GM19035 (cell line): ENCODE data around the gene TESK2.
"Not testable (repeated sequence)": the region's sequence is repeated elsewhere in the genome, so short reads cannot be mapped to it uniquely, and the experiment has no call there.

Experiments used
- ATAC-seq: cut with Tn5 transposase; IDR thresholded peaks from one replicate; pipeline ENCODE4 v1.9.1; 2021; ENCODE audit not compliant: unreplicated experiment

Gene TESK2

GRCh38 chr1:45490626-45491486 is at the start of gene TESK2:
Gene TESK2, minus strand, starts transcription at chr1:45491163. Its CDS starts 33,378 bp downstream, at chr1:45457785.
- ATAC-seq = peak; percentile 93

- ATAC-seq = no peak
These were observed 45.9 kb upstream of the TESK2 start for GRCh38 chr1:45536886-45537285.

- no peak for ATAC-seq
These were observed 45.2 kb upstream of the TESK2 start for GRCh38 chr1:45535988-45536766.

GRCh38 chr1:45531873-45532272 is 40.9 kb upstream of the TESK2 start:
- ATAC-seq = no peak

GRCh38 chr1:45530632-45531135 is 39.7 kb upstream of the TESK2 start:
- ATAC-seq = no peak

- ATAC-seq = no peak
These were observed 35.2 kb upstream of the TESK2 start for GRCh38 chr1:45526135-45526644.

- not testable (repeated sequence) for ATAC-seq
These were observed 33.0 kb upstream of the TESK2 start for GRCh38 chr1:45523975-45524374.

GRCh38 chr1:45523516-45523915 is 32.6 kb upstream of the TESK2 start:
- ATAC-seq = not testable (repeated sequence)

GRCh38 chr1:45522324-45523104 is 31.6 kb upstream of the TESK2 start:
- ATAC-seq = no peak

- peak; percentile 80 for ATAC-seq
These were observed 30.7 kb upstream of the TESK2 start, which contains the start of gene PRDX1 for GRCh38 chr1:45521413-45522323. Gene PRDX1, minus strand, starts transcription at chr1:45521884. Its CDS starts 2,841 bp downstream, at chr1:45519043.

- ATAC-seq = not testable (repeated sequence)
These were observed 28.8 kb upstream of the TESK2 start for GRCh38 chr1:45519774-45520173.

- no peak for ATAC-seq
These were observed 27.9 kb upstream of the TESK2 start for GRCh38 chr1:45518910-45519309.

GRCh38 chr1:45518366-45518765 is 27.4 kb upstream of the TESK2 start:
- not testable (repeated sequence) for ATAC-seq

- no peak for ATAC-seq
These were observed 25.5 kb upstream of the TESK2 start for GRCh38 chr1:45516465-45516864.

- no peak for ATAC-seq
These were observed 25.1 kb upstream of the TESK2 start for GRCh38 chr1:45516036-45516435.

GRCh38 chr1:45513532-45514260 is 22.7 kb upstream of the TESK2 start:
- ATAC-seq = not testable (repeated sequence)

- ATAC-seq = no peak
These were observed 21.7 kb upstream of the TESK2 start for GRCh38 chr1:45512641-45513054.

- ATAC-seq = no peak
These were observed 20.1 kb upstream of the TESK2 start for GRCh38 chr1:45510972-45511527.
